Activated CD4-positive, CD25-positive, alpha-beta regulatory T cell (primary cell): ENCODE data around the gene UNC5C.

ENCODE experiments used
- DNase-seq, 4 experiments: peaks; one replicate each; lab custom pipeline; 2025; lab: John Stamatoyannopoulos, UW

UNC5C gene

GRCh38 chr4:95522682-95523530 is 25.9 kb downstream of the UNC5C start:
- no peak for DNase-seq

DNA sequence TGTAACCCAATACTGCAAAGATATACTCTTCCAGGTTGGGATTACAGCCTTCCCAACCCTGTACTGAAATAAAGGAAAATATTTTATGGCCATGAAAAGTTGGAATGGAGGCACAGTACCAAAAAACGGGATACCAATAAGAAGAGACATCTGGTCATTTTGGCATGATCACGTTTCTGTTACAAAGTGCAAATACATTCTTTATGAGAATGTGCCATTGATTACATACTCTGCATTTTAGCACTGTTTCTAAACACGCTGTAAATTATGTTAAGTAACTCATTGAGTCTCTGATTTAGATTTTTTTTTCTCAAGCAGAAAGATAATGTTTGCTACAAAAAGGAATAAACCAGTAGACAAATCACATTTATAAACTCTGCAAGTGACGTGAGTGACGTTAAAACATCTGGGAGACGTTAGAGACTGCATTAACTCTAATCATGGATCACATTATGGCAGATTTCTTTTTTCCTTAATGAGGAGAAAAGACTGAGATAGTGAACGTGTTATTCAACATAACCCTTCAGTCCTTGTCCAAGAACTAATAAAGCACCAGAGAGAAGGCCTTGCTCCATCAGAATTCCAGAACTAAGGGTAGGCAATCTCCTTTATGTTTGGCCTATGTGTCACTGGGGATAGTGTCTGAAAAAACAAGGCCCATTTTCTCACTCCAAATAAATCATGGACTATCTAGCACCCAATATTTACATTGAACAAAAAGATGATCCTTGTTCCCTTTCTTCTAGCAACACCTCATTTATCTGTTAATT is 31.0 kb downstream of the UNC5C start:
- no peak for DNase-seq

DNA sequence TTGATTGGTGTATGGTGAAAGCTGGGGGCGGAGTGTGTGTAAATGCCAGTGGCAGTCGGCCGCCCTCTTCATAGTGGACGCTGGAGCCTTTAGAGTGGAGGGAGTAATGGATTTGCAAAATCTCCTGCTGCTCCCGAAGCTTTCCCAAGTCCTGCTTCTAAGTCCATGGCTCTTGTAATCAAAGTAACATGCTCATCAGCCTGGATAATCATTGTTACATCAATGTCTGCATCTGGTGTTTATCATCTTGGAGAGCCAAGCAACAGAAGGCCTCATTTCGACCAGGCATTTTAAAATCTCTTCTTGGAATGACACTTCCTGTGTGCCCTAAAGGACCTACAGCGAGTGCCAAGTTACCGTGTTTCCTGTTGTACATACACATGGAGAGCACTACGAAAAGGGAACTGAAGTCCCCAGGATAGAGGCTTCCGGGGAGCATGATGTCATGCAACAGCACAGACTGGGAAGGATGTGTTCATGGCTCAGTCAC is 32.2 kb downstream of the UNC5C start:
- no peak for DNase-seq

- no peak for DNase-seq
Observed at GRCh38 chr4:95515589-95515988, 33.2 kb downstream of the UNC5C start.

- no peak for DNase-seq
Observed at GRCh38 chr4:95513022-95513421, 35.8 kb downstream of the UNC5C start.

GRCh38 chr4:95511477-95511876 is 37.3 kb downstream of the UNC5C start:
- DNase-seq = no peak

DNA sequence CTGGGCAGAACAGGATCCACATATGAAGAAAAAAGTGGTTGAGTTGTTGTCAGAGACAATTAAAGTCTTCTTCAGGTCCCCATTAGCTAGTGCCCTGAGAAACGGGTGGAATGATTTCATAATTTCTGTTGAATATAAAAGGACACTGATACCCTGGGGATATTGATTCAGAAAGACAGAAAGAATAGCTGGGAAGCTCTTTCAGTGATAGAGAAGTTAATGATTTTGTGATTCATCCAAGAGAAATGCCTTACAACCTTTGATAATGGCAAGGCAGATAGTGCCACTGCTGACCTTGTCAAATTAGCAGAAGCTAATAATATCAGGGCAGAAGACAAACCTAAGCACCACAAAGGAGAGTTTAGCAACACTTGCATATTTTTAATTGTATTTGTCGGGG is 37.9 kb downstream of the UNC5C start:
- DNase-seq = no peak

- DNase-seq = no peak
Observed at GRCh38 chr4:95510145-95510544, 38.6 kb downstream of the UNC5C start.

- DNase-seq = no peak
Observed at GRCh38 chr4:95508421-95508820, 40.4 kb downstream of the UNC5C start.

GRCh38 chr4:95507561-95507960 is 41.2 kb downstream of the UNC5C start:
- no peak for DNase-seq

DNA sequence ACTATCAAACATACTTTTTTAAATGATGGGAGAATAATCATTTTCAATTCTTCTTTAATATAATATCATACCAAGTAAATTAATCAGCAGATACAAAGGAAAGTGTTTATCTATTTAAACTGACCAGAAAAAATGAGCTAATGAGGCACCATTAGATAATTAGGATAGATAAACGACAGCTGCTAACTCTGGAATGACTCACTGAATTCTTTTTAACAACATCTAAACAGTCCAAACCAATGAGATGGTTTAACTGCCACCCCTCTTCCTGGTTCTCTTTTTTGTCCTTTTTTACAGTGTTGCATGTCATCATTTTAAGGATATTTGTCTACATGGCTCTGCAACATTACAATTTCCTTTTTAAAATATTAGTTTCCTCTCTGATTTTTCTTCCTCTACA is 41.6 kb downstream of the UNC5C start:
- DNase-seq = no peak

DNA sequence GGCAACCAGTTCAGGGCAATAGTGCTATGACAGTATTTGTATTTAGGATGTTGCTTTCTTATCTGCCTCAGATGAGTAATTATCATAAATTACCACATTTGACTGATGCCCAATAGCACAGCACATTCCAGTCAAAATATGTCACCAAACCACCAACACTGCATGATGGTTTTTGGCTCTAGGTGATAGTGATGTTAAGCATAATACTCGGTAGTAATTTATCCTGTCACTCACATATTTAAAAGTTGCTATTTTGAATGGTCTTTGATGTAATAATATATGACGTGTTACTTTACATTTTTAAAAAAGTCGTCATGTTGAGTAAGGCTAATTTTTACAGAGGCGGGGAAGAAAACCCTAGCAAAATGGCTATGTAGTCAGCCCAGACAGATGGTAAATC is 42.5 kb downstream of the UNC5C start:
- DNase-seq = no peak

GRCh38 chr4:95505799-95506198 is 43.0 kb downstream of the UNC5C start:
- DNase-seq = no peak

GRCh38 chr4:95505151-95505550 is 43.6 kb downstream of the UNC5C start:
- no peak for DNase-seq

DNA sequence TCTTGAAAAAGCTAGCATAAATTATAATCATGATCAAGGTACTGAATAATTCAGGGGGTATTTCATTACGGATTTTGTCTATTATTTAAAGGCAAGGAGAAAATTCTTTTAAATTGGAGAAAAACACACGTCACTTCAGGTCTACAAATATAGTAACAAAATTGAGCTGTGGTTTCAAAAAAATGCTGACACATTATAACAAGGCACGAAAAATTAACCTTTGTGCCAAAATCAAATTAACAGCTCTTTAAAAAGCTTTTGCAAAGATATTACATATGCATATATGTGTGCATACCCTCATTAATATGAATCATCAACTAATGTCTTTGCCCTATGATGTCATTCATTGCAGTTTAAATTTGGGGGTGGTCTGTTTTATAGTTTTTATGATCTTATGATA is 44.3 kb downstream of the UNC5C start:
- DNase-seq = no peak

DNA sequence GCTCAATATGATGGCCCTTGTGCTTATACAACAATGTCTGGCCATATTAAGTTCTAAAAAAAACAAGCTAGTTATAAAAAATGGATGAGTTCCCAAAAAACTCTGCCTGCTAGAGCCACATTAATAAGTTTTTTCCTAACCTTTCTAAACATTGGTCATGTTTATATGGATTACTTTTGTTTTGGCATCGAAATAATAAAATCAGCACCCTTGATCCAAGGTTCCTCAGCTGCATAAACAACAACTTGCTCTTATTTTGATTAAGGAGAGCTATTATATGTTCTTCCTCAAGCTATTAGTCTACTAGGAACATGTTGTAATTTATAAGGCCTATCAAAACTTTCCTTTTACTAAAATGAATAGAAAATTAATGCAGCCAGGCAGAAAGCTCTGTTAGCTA is 48.4 kb downstream of the UNC5C start:
- DNase-seq = no peak

DNA sequence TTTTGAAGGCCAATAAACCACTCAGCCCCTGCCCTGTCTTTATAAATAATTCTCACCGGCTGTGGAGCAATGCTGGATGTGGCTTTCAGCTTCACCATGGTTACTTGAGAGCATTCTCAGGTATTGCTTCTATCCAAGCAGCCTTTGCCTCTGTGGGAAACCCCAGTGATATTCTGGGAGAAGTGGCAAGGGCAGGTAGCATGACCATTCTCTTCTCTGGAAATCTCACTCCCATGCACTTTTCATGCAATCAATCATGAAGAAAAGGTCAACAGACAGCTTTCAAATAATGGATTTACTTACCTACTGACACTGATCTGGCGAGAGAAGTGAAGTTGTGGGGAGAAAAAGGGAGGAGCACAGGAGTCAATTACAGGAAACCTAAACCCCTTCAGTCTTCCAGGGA is 49.5 kb downstream of the UNC5C start:
- no peak for DNase-seq

GRCh38 chr4:95494186-95494585 is 54.6 kb downstream of the UNC5C start:
- no peak for DNase-seq

GRCh38 chr4:95478679-95479078 is 70.1 kb downstream of the UNC5C start:
- DNase-seq = no peak

- no peak for DNase-seq
Observed at GRCh38 chr4:95476121-95476520, 72.7 kb downstream of the UNC5C start.

DNA sequence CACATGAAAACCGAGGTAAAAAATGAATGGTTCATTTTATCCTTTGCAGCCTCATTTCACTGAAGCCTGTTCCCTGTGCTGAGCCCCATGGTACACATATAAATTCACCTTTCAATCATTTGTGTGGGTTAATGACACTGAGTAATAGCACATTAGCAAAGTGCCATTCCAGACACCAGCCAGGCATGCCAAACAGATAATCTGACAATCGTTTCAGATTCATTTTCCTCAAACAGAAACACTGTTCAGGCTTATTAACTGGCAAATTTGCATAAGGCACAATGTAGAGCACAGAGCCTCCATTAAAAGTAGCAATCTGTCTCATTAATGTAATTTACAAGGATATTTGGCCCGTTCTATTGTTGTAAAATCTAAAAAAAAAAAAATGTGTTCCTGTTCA is 76.2 kb downstream of the UNC5C start:
- no peak for DNase-seq

- DNase-seq = no peak
Observed at GRCh38 chr4:95470622-95471021, 78.2 kb downstream of the UNC5C start.

- DNase-seq = no peak
Observed at GRCh38 chr4:95469617-95470016, 79.2 kb downstream of the UNC5C start.
